A549 (cell line): ENCODE results near the gene PNRC2. TPM values are rescaled to one million over a fixed set of nuclear protein-coding genes. Genes with fewer than 3 reads are reported as not detected.
"Not testable (repeated sequence)": the region's sequence is repeated elsewhere in the genome, so short reads cannot be mapped to it uniquely, and the experiment has no call there.

Source experiments
- ATAC-seq, 2 experiments: fragments of 200-7000 bp in 1 of 2; fragments of >200 bp in 1 of 2; cut with Nextera tagmentation in 1 of 2; cut with Tn5 transposase in 1 of 2; 3 replicates each; pipeline versions ENCODE4 v1.8.0 to v1.9.1; 2018 to 2020; ENCODE audit warnings: mild to moderate bottlenecking in 1 of 2, moderate library complexity in 1 of 2
- CTCF ChIA-PET: fragments of 300-600 bp; sonication (Branson Sonifier 250); formaldehyde crosslinking; extraction: SDS; loops from one replicate; lab custom pipeline; 2021; ENCODE audit warnings: antibody characterized with exemption, inconsistent platforms; lab: Yijun Ruan, JAX
- POLR2A ChIA-PET: fragments of 350-600 bp; formaldehyde crosslinking; extraction: SDS; loops from one replicate; lab custom pipeline; 2021; ENCODE audit warnings: antibody characterized with exemption, inconsistent platforms; lab: Yijun Ruan, JAX
- DNase-seq, 2 experiments: peaks; one replicate each; pipeline versions ENCODE4 v3.0.0 to v3.0.0-alpha.2; 2011 to 2016; ENCODE audit warnings: low read depth in 1 of 2, low spot score in 1 of 2
- FAIRE-seq: peaks from 2 replicates; lab custom pipeline; 2011; peaks lifted over from hg19 to GRCh38; lab: Jason Lieb, UNC
- H3K27ac ChIP-seq, 2 experiments: fragments of >200 bp; sonication (Bioruptor Twin); formaldehyde crosslinking; 3 replicates each; pipeline ENCODE4 v1.5.1; 2016 to 2017
- H3K4me1 ChIP-seq: fragments of >200 bp; sonication (Bioruptor Twin); formaldehyde crosslinking; 3 replicates; pipeline ENCODE4 v1.6.1; 2016
- H3K4me2 ChIP-seq: fragments of >200 bp; sonication (Bioruptor Twin); formaldehyde crosslinking; 3 replicates; pipeline ENCODE4 v1.6.1; 2016
- H3K4me3 ChIP-seq: fragments of >200 bp; sonication (Bioruptor Twin); formaldehyde crosslinking; 3 replicates; pipeline ENCODE4 v1.5.1; 2016
- H3K9me3 ChIP-seq: fragments of >200 bp; sonication (Bioruptor Twin); formaldehyde crosslinking; 3 replicates; pipeline ENCODE4 v1.6.1; 2016
- BHLHE40 ChIP-seq: IDR thresholded peaks from 2 replicates; pipeline ENCODE4 v1.6.1; 2012; ENCODE audit warnings: low read depth, low read length, inconsistent platforms
- CHD4 ChIP-seq: fragments of 200-600 bp; sonication (generic); IDR thresholded peaks from 2 replicates; pipeline ENCODE4 v1.6.1; 2016; ENCODE audit warnings: antibody characterized with exemption, mild to moderate bottlenecking, borderline replicate concordance
- CTCF ChIP-seq: fragments of >200 bp; sonication (Bioruptor Twin); formaldehyde crosslinking; IDR thresholded peaks from 3 replicates; pipeline ENCODE4 v1.5.1; 2016
- E2F6 ChIP-seq: IDR thresholded peaks from 2 replicates; pipeline ENCODE4 v1.6.1; 2012; ENCODE audit warnings: low read depth, borderline replicate concordance
- GATA3 ChIP-seq: IDR thresholded peaks from 2 replicates; pipeline ENCODE4 v1.6.1; 2012; ENCODE audit warnings: borderline replicate concordance
- HES2 ChIP-seq: fragments of >200 bp; sonication (Bioruptor Twin); formaldehyde crosslinking; IDR thresholded peaks from 2 replicates; pipeline ENCODE4 v1.6.1; 2016
- HOXB5 ChIP-seq: fragments of 250-450 bp; sonication (Bioruptor Pico); IDR thresholded peaks from 2 replicates; pipeline ENCODE4 v1.5.0; 2020; ENCODE audit warnings: mild to moderate bottlenecking, moderate library complexity
- KDM1A ChIP-seq: fragments of 200-600 bp; sonication (generic); IDR thresholded peaks from 2 replicates; pipeline ENCODE4 v1.6.1; 2016; ENCODE audit warnings: low read depth, mild to moderate bottlenecking
- KDM5A ChIP-seq: fragments of 200-600 bp; sonication (generic); IDR thresholded peaks from 2 replicates; pipeline ENCODE4 v1.6.1; 2016; ENCODE audit warnings: antibody characterized with exemption, mild to moderate bottlenecking
- MYC ChIP-seq: IDR thresholded peaks from 2 replicates; pipeline ENCODE4 v1.6.1; 2012; ENCODE audit warnings: mild to moderate bottlenecking, inconsistent platforms, low read length, improper control_type of control experiment, borderline replicate concordance
- NFE2L2 ChIP-seq: fragments of 150-350 bp; conservative IDR thresholded peaks from 2 replicates; pipeline ENCODE4 v1.6.1; 2014; ENCODE audit warnings: low read length
- PHF8 ChIP-seq: fragments of 200-600 bp; sonication (generic); IDR thresholded peaks from 2 replicates; pipeline ENCODE4 v1.6.1; 2016; ENCODE audit warnings: low read depth, mild to moderate bottlenecking, antibody characterized with exemption, moderate library complexity, borderline replicate concordance
- POLR2A ChIP-seq: IDR thresholded peaks from 2 replicates; pipeline ENCODE4 v1.6.1; 2012; ENCODE audit warnings: mild to moderate bottlenecking, low read length
- RCOR1 ChIP-seq: fragments of 150-350 bp; IDR thresholded peaks from 2 replicates; pipeline ENCODE4 v1.6.1; 2014; ENCODE audit warnings: antibody characterized with exemption, low read length, low read depth
- RNF2 ChIP-seq: fragments of 200-600 bp; sonication (generic); IDR thresholded peaks from 2 replicates; pipeline ENCODE4 v1.6.1; 2016; ENCODE audit warnings: low read depth, mild to moderate bottlenecking, antibody characterized with exemption, moderate library complexity, borderline replicate concordance
- SMC3 ChIP-seq: fragments of >200 bp; sonication (Bioruptor Twin); formaldehyde crosslinking; IDR thresholded peaks from 3 replicates; pipeline ENCODE4 v1.6.1; 2018; ENCODE audit warnings: inconsistent platforms
- ZFP36 ChIP-seq: fragments of 450-650 bp; IDR thresholded peaks from 2 replicates; pipeline ENCODE4 v1.6.1; 2014; ENCODE audit warnings: borderline replicate concordance; ENCODE audit not compliant: partially characterized antibody
- ZSCAN20 ChIP-seq: fragments of 250-450 bp; sonication (Bioruptor Pico); IDR thresholded peaks from 2 replicates; pipeline ENCODE4 v1.8.0; 2022; ENCODE audit warnings: mild to moderate bottlenecking, moderate library complexity
- WGBS: methylation state at CpG from one replicate; pipeline ENCODE4 v1.1.6; 2017; ENCODE audit errors: missing lambda C conversion rate; 5-methylcytosine and 5-hydroxymethylcytosine counted together
- polyA plus RNA-seq, 4 experiments: library from polyadenylated mRNA; depleted of rRNA in 3 of 4; stranded (reverse); fragments of >200 nt; fragmentation: RNase III in 1 of 4; extraction: RNeasy Plus Mini Kit Qiagen cat#74134 plus additional on column Dnase treatment in 1 of 4; gene quantifications; 2 replicates in 3 of 4; 3 replicates in 1 of 4; pipeline ENCODE4 v1.2.3, GENCODE V29; 2011 to 2017
- small RNA-seq, 6 experiments: library from RNA; depleted of rRNA; stranded (forward); fragments of <200 nt; gene quantifications; one replicate each; pipeline ENCODE3, GENCODE V24; 2012

The PNRC2 gene
- polyA plus RNA-seq, 2 of the 4 experiments (the other 2 are of a cell fraction): 36.1 to 106 TPM

- Histone ChIP-seq H3K4me2 (no peak overlapping the region), H3K4me3 (no peak overlapping the region), H3K4me1 (no peaks in the 10 kb centered on the region), H3K27ac (no peak overlapping the region), H3K9me3 (no peaks in the 10 kb centered on the region; the same call in 2 of the 3 replicates)
- ChIA-PET CTCF (interaction anchor here (0.6 to 1.6 kb wide), 2 partner anchors 9 to 26 kb away, joined by 3 to 5 read pairs; no protein-coding TSS in a partner anchor), POLR2A (no interaction called here)
- TF ChIP-seq ZSCAN20 (CRISPR knock-in tag): no peak
- TF ChIP-seq GATA3: no peak
- TF ChIP-seq KDM5A: no peak
- TF ChIP-seq RCOR1: no peak
- TF ChIP-seq PHF8: no peak
- TF ChIP-seq E2F6: no peak
- FAIRE-seq: no peak
- no peak for DNase-seq
- ATAC-seq: no peak
- 91% methylated on average over 1 of the region's 1 CpG for WGBS
Measured at GRCh38 chr1:24009406-24009805, 49.8 kb downstream of the PNRC2 start.

- TF ChIP-seq NFE2L2 (no peak), CHD4 (no peak), KDM1A (no peak), HES2 (no peak), RNF2 (no peak), CTCF (no peak), POLR2A (no peak), MYC (no peak), KDM5A (no peak), PHF8 (no peak), RCOR1 (no peak), HOXB5 (no peak), SMC3 (no peak), ZFP36 (no peak), BHLHE40 (no peak)
- Histone ChIP-seq H3K4me1 (peaks cover 12% of the 10 kb centered on the region), H3K27ac (no peak overlapping the region), H3K9me3 (no peaks in the 10 kb centered on the region; the same call in 2 of the 3 replicates), H3K4me2 (no peak overlapping the region), H3K4me3 (no peak overlapping the region)
- ChIA-PET POLR2A (no interaction called here), CTCF (interaction anchor here (0.6 to 1.6 kb wide), 3 partner anchors 8 to 270 kb away, joined by 3 to 4 read pairs (median 3); no protein-coding TSS in a partner anchor)
- 78% methylated on average over 3 of the region's 5 CpGs for WGBS
- FAIRE-seq (no peak), ATAC-seq (no peak), DNase-seq (no peak)
Measured at GRCh38 chr1:24010650-24011049, 51.0 kb downstream of the PNRC2 start.

GRCh38 chr1:24012878-24013277, 53.2 kb downstream of the PNRC2 start:
- H3K4me3 ChIP-seq, H3K27ac ChIP-seq, FAIRE-seq, POLR2A ChIA-PET, ATAC-seq, DNase-seq, CTCF ChIA-PET, H3K9me3 ChIP-seq, H3K4me2 ChIP-seq: not testable (repeated sequence)
- WGBS: 75% methylated on average over 8 of the region's 8 CpGs
- H3K4me1 ChIP-seq: peaks cover 25% of the 10 kb centered on the region

Small RNAs within 50 kb of the gene (small RNA-seq; reads per million reads assigned to genes)
- 0 to 0.26 (median 0) reads per million in 6 experiments for gene MIR378F

Other genes starting within 250 kb of the PNRC2 start
- 16.0 and 18.4 TPM in 2 replicates for gene ELOA, start 216.4 kb upstream of the PNRC2 start, polyA plus RNA-seq (2011; rRNA removed)
- 16.3 to 18.4 TPM (median 16.4 TPM) in 3 replicates for gene ELOA, start 216.4 kb upstream of the PNRC2 start, polyA plus RNA-seq (2017; fragmentation: RNase III; extraction: RNeasy Plus Mini Kit Qiagen cat#74134 plus additional on column Dnase treatment)
- gene PITHD1, start 181.4 kb upstream of the PNRC2 start, polyA plus RNA-seq (2011; rRNA removed): 34.0 and 41.0 TPM in 2 replicates
- 25.4 to 29.2 TPM (median 26.3 TPM) in 3 replicates for gene PITHD1, start 181.4 kb upstream of the PNRC2 start, polyA plus RNA-seq (2017; fragmentation: RNase III; extraction: RNeasy Plus Mini Kit Qiagen cat#74134 plus additional on column Dnase treatment)
- 17.8 and 26.0 TPM in 2 replicates for gene LYPLA2, start 168.7 kb upstream of the PNRC2 start, polyA plus RNA-seq (2011; rRNA removed)
- gene LYPLA2, start 168.7 kb upstream of the PNRC2 start, polyA plus RNA-seq (2017; fragmentation: RNase III; extraction: RNeasy Plus Mini Kit Qiagen cat#74134 plus additional on column Dnase treatment): 43.8 to 49.2 TPM (median 46.7 TPM) in 3 replicates
- gene GALE, start 159.1 kb upstream of the PNRC2 start, polyA plus RNA-seq (2011; rRNA removed): 38.9 and 39.9 TPM in 2 replicates
- gene GALE, start 159.1 kb upstream of the PNRC2 start, polyA plus RNA-seq (2017; fragmentation: RNase III; extraction: RNeasy Plus Mini Kit Qiagen cat#74134 plus additional on column Dnase treatment): 45.6 to 48.1 TPM (median 46.9 TPM) in 3 replicates
- gene HMGCL, start 134.4 kb upstream of the PNRC2 start, polyA plus RNA-seq (2011; rRNA removed): 18.0 and 18.9 TPM in 2 replicates
- gene HMGCL, start 134.4 kb upstream of the PNRC2 start, polyA plus RNA-seq (2017; fragmentation: RNase III; extraction: RNeasy Plus Mini Kit Qiagen cat#74134 plus additional on column Dnase treatment): 9.7 to 11.5 TPM (median 10.9 TPM) in 3 replicates
- gene FUCA1, start 91.5 kb upstream of the PNRC2 start, polyA plus RNA-seq (2011; rRNA removed): 14.8 and 16.1 TPM in 2 replicates
- 9.0 to 10.8 TPM (median 9.7 TPM) in 3 replicates for gene FUCA1, start 91.5 kb upstream of the PNRC2 start, polyA plus RNA-seq (2017; fragmentation: RNase III; extraction: RNeasy Plus Mini Kit Qiagen cat#74134 plus additional on column Dnase treatment)
- not detected in 2 replicates for gene CNR2, start 46.5 kb upstream of the PNRC2 start, polyA plus RNA-seq (2011; rRNA removed)
- not detected in 3 replicates for gene CNR2, start 46.5 kb upstream of the PNRC2 start, polyA plus RNA-seq (2017; fragmentation: RNase III; extraction: RNeasy Plus Mini Kit Qiagen cat#74134 plus additional on column Dnase treatment)
- gene SRSF10, start 20.5 kb downstream of the PNRC2 start, polyA plus RNA-seq (2011; rRNA removed): 119 and 180 TPM in 2 replicates
- 140 to 141 TPM (median 141 TPM) in 3 replicates for gene SRSF10, start 20.5 kb downstream of the PNRC2 start, polyA plus RNA-seq (2017; fragmentation: RNase III; extraction: RNeasy Plus Mini Kit Qiagen cat#74134 plus additional on column Dnase treatment)
- gene MYOM3, start 152.3 kb downstream of the PNRC2 start, polyA plus RNA-seq (2011; rRNA removed): 2.6 and 2.7 TPM in 2 replicates
- 7.3 to 8.7 TPM (median 8.5 TPM) in 3 replicates for gene MYOM3, start 152.3 kb downstream of the PNRC2 start, polyA plus RNA-seq (2017; fragmentation: RNase III; extraction: RNeasy Plus Mini Kit Qiagen cat#74134 plus additional on column Dnase treatment)
- 1.7 and 2.1 TPM in 2 replicates for gene IL22RA1, start 183.3 kb downstream of the PNRC2 start, polyA plus RNA-seq (2011; rRNA removed)
- 1.2 to 1.5 TPM (median 1.4 TPM) in 3 replicates for gene IL22RA1, start 183.3 kb downstream of the PNRC2 start, polyA plus RNA-seq (2017; fragmentation: RNase III; extraction: RNeasy Plus Mini Kit Qiagen cat#74134 plus additional on column Dnase treatment)
- 1.3 and 1.7 TPM in 2 replicates for gene IFNLR1, start 227.5 kb downstream of the PNRC2 start, polyA plus RNA-seq (2011; rRNA removed)
- gene IFNLR1, start 227.5 kb downstream of the PNRC2 start, polyA plus RNA-seq (2017; fragmentation: RNase III; extraction: RNeasy Plus Mini Kit Qiagen cat#74134 plus additional on column Dnase treatment): 0.76 to 0.84 TPM (median 0.78 TPM) in 3 replicates